Liver (tissue), 9 donors: ENCODE measurements around the gene WDR27. TPM values are rescaled to one million over a fixed set of nuclear protein-coding genes. Genes with fewer than 3 reads are reported as not detected.

Experiments
- DNase-seq: peaks from one replicate; pipeline ENCODE4 v3.0.0-alpha.2; 2017; ENCODE audit warnings: low spot score
- H3K27ac ChIP-seq, 2 donors: one replicate each; pipeline ENCODE4 v1.7.0; 2013; ENCODE audit warnings: inconsistent platforms in 2 of 2, low read length in 2 of 2, control low read depth in 1 of 2, low read depth in 1 of 2, mild to moderate bottlenecking in 1 of 2
- H3K27me3 ChIP-seq, 4 donors: one replicate each; pipeline versions ENCODE4 v1.6.1 to v1.7.0; 2013; ENCODE audit warnings: low read length in 3 of 4, inconsistent platforms in 1 of 4, mild to moderate bottlenecking in 1 of 4, moderate library complexity in 1 of 4; ENCODE audit not compliant: control insufficient read depth in 4 of 4, insufficient read depth in 4 of 4
- H3K36me3 ChIP-seq, 4 donors: one replicate each; pipeline versions ENCODE4 v1.6.1 to v1.7.0; 2013; ENCODE audit warnings: low read length in 3 of 4, mild to moderate bottlenecking in 3 of 4, low read depth in 1 of 4, moderate library complexity in 1 of 4; ENCODE audit not compliant: control insufficient read depth in 4 of 4, insufficient read depth in 3 of 4
- H3K4me1 ChIP-seq, 4 donors: one replicate each; pipeline versions ENCODE4 v1.6.1 to v1.7.0; 2013; ENCODE audit warnings: low read length in 3 of 4, mild to moderate bottlenecking in 3 of 4, moderate library complexity in 1 of 4; ENCODE audit not compliant: control insufficient read depth in 4 of 4, insufficient read depth in 4 of 4
- H3K4me3 ChIP-seq, 3 donors: one replicate each; pipeline versions ENCODE4 v1.6.1 to v1.7.0; 2013; ENCODE audit warnings: low read length in 3 of 3, control low read depth in 1 of 3, low read depth in 1 of 3, mild to moderate bottlenecking in 1 of 3
- H3K9ac ChIP-seq, 2 donors: one replicate each; pipeline ENCODE4 v1.7.0; 2013; ENCODE audit warnings: low read length in 2 of 2, mild to moderate bottlenecking in 2 of 2, moderate library complexity in 2 of 2, control low read depth in 1 of 2, low read depth in 1 of 2
- H3K9me3 ChIP-seq, 4 donors: one replicate each; pipeline versions ENCODE4 v1.6.1 to v1.7.0; 2013; ENCODE audit warnings: low read length in 3 of 4; ENCODE audit not compliant: control insufficient read depth in 4 of 4
- EGR1 ChIP-seq, 2 donors: IDR thresholded peaks; 2 replicates each; pipeline ENCODE4 v1.6.1; 2016 to 2018; ENCODE audit warnings: antibody characterized with exemption in 2 of 2, low read depth in 2 of 2
- FOXA1 ChIP-seq: IDR thresholded peaks from 2 replicates; pipeline ENCODE4 v1.6.1; 2016; ENCODE audit warnings: antibody characterized with exemption
- FOXA2 ChIP-seq: IDR thresholded peaks from 2 replicates; pipeline ENCODE4 v1.6.1; 2016; ENCODE audit warnings: antibody characterized with exemption
- HNF4A ChIP-seq, 2 donors: conservative IDR thresholded peaks; 2 replicates each; pipeline ENCODE4 v1.6.1; 2016; ENCODE audit warnings: antibody characterized with exemption in 2 of 2, mild to moderate bottlenecking in 2 of 2
- HNF4G ChIP-seq: IDR thresholded peaks from 2 replicates; pipeline ENCODE4 v1.6.1; 2016; ENCODE audit warnings: antibody characterized with exemption
- NR2F2 ChIP-seq: IDR thresholded peaks from 2 replicates; pipeline ENCODE4 v1.6.1; 2016; ENCODE audit warnings: antibody characterized with exemption
- RAD21 ChIP-seq, 2 donors: IDR thresholded peaks; 2 replicates each; pipeline ENCODE4 v1.6.1; 2016; ENCODE audit warnings: antibody characterized with exemption in 2 of 2, mild to moderate bottlenecking in 2 of 2
- RXRA ChIP-seq, 2 donors: IDR thresholded peaks; 2 replicates each; pipeline ENCODE4 v1.6.1; 2017 to 2018; ENCODE audit warnings: antibody characterized with exemption in 2 of 2, mild to moderate bottlenecking in 1 of 2
- TAF1 ChIP-seq: conservative IDR thresholded peaks from 2 replicates; pipeline ENCODE4 v1.6.1; 2016; ENCODE audit warnings: antibody characterized with exemption, mild to moderate bottlenecking
- YY1 ChIP-seq: IDR thresholded peaks from 2 replicates; pipeline ENCODE4 v1.6.1; 2016; ENCODE audit warnings: antibody characterized with exemption, mild to moderate bottlenecking
- WGBS: extraction: QIAGEN DNeasy Blood & Tissue Kit; methylation state at CpG from one replicate; pipeline ENCODE4 v1.1.7; 2013; 5-methylcytosine and 5-hydroxymethylcytosine counted together
- polyA plus RNA-seq, 2 donors: library from polyadenylated mRNA; stranded (reverse) in 1 of 2; unstranded in 1 of 2; fragments of 200-250 nt in 1 of 2; fragments of >200 nt in 1 of 2; fragmentation: Nextera tagmentation in 1 of 2; extraction: Ambion mirVana in 1 of 2; gene quantifications; one replicate each; pipeline versions ENCODE4 v1.2.1 to v1.2.3, GENCODE V29; 2013 to 2015
- total RNA-seq, 2 donors: library from RNA; depleted of rRNA; stranded (reverse); fragments of >200 nt; gene quantifications; one replicate each; pipeline ENCODE4 v1.2.3, GENCODE V29; 2014
- TF ChIP-seq, protein P1 (sequence below): fragments of 150-350 bp; IDR thresholded peaks from 2 replicates; pipeline ENCODE4 v1.5.1; 2017; ENCODE audit warnings: improper control_type of control experiment, low read depth, low read length; ENCODE audit not compliant: missing input control
- TF ChIP-seq, protein P2 (sequence below): IDR thresholded peaks from 2 replicates; pipeline ENCODE4 v1.6.1; 2016; ENCODE audit warnings: antibody characterized with exemption
- donor health status: healthy.
- donor health status: healthy.
- donor health status: healthy.
- donor health status: healthy.
- donor health status: healthy.

WDR27 gene
- total and polyA plus RNA-seq, 4 donors, result 3.7 to 20.1 (median 7.7) TPM

DNA sequence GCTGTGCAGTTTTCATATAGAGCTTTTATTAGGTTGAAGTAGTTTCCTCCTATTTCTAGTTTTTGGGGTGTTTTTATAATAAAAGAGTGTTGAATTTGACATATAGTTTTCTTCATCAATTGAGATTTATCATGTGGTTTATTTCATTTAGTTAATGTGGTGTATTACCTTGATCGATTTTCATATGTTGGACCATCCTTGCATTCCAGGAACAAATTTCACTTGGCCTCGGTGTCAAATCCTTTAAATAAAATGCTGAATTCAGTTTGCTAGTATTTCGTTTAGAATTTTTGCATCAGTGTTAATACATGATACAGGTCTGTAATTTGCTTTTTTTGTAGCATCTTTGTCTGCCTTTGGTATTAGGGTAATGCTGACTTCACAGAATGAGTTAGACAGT, 43.6 kb upstream of the WDR27 start (continued):
- TF ChIP-seq, protein P1, sequence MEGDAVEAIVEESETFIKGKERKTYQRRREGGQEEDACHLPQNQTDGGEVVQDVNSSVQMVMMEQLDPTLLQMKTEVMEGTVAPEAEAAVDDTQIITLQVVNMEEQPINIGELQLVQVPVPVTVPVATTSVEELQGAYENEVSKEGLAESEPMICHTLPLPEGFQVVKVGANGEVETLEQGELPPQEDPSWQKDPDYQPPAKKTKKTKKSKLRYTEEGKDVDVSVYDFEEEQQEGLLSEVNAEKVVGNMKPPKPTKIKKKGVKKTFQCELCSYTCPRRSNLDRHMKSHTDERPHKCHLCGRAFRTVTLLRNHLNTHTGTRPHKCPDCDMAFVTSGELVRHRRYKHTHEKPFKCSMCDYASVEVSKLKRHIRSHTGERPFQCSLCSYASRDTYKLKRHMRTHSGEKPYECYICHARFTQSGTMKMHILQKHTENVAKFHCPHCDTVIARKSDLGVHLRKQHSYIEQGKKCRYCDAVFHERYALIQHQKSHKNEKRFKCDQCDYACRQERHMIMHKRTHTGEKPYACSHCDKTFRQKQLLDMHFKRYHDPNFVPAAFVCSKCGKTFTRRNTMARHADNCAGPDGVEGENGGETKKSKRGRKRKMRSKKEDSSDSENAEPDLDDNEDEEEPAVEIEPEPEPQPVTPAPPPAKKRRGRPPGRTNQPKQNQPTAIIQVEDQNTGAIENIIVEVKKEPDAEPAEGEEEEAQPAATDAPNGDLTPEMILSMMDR, result no peak
- TF ChIP-seq RXRA (IDR thresholded peaks at IDR 0.05) (no peak), YY1 (no peak)

DNA sequence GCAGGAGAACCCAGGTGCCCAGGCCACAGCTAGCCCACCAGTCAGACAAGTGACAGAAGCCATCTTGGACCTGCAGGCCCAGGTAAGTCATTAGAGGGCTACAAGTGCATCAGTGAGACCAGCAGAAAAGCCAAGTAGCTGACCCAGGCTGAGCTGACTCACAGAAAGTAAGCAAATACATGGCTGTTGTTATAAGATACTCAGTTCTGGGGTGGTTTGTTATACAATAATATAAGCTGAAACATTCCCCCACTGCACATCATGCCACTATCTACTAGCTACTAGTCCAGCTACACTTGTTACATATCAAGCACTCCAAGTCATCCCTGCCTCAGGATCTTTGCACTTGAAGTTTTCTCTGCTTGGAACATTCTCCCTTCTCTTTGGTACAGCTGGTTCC, 39.5 kb upstream of the WDR27 start:
- Histone ChIP-seq H3K4me3 (no peak overlapping the region), H3K9ac (no peak overlapping the region), H3K4me1 (no peaks in the 10 kb centered on the region), H3K27ac (no peak overlapping the region), H3K9me3 (no peaks in the 10 kb centered on the region), H3K36me3 (no peaks in the 10 kb centered on the region), H3K27me3 (no peaks in the 10 kb centered on the region)
- DNase-seq, result no peak
- no peak for TF ChIP-seq YY1
- no peak for TF ChIP-seq NR2F2
- TF ChIP-seq, protein P2, sequence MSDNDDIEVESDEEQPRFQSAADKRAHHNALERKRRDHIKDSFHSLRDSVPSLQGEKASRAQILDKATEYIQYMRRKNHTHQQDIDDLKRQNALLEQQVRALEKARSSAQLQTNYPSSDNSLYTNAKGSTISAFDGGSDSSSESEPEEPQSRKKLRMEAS, result no peak
- TF ChIP-seq EGR1 (IDR thresholded peaks at IDR 0.05; ENCODE audit: low read depth in 2 of 2), result no peak
- no peak for TF ChIP-seq HNF4A (conservative IDR thresholded peaks at IDR 0.05)
- no peak for TF ChIP-seq FOXA2

DNA sequence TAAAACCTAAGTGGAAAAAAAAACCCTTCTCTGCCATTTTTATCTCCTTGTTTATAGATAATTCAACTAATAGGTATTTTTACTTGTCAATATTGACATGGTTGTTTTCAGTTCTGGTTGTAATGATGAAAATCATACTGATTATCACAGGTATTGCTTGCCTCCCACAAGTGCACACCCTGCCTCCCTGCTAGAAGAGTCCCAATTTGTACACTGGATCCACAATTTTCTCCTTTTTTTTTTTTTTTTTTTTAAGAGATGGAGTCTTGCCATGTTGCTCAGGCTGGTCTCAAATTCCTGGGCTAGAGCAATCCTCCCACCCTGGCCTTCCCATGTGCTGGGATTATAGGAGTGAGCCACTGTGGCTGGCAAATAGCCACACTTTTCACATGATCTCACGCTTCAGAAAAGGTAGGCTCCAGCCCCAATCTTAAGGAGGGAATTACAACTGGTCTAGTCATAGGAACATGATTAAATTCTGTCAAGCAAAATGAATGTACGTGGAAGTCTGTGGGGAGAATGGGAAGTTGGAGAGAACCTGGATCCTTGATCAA, 37.2 kb upstream of the WDR27 start:
- Histone ChIP-seq H3K4me3 (no peak overlapping the region), H3K9ac (no peak overlapping the region), H3K36me3 (no peaks in the 10 kb centered on the region), H3K27ac (no peak overlapping the region), H3K4me1 (no peaks in the 10 kb centered on the region), H3K9me3 (no peaks in the 10 kb centered on the region), H3K27me3 (no peaks in the 10 kb centered on the region)
- no peak for TF ChIP-seq RAD21 (IDR thresholded peaks at IDR 0.05)
- TF ChIP-seq FOXA1, result no peak
- TF ChIP-seq NR2F2, result no peak
- no peak for TF ChIP-seq EGR1 (IDR thresholded peaks at IDR 0.05; ENCODE audit: low read depth in 2 of 2)
- TF ChIP-seq FOXA2, result no peak
- 96% methylated on average over 2 of the region's 2 CpGs for WGBS
- DNase-seq, result no peak

DNA sequence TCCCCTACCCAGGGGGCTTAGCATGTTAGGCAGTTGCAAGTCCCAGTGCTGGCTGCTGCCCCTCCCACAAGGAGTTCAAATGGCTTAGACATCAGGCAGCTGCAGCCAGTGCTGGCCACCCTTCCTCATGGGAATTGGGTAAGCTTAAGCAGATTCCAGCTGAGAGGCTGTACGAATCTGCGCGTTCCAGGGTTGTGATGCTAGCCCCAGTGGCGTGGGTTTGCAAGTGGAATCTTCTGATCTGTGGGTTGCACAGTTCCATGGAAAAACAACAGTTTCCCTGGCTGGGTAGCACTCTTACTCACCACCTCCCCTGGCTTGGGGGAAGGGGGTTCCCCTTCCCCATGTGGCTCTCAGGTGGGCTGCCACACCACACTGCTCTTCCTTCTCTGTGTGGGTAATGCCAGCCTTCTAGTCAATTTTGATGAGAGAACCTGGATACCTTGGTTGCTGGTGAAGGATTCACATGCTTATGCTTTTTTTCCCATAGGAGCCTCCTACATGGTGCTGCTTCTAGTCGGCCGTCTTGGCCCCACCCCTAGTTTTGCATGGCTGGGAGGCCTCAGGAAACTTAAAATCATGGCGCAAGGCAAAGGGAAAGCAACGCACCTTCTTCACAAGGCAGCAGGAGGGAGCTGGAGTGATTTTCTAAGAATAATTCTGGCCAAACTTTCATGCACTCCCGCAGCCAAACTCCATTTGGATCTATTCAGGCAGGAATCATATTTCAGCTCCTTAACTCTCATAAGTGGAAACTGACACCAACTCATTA, 36.6 kb upstream of the WDR27 start:
- no peak for DNase-seq
- Histone ChIP-seq H3K27ac (no peak overlapping the region), H3K4me3 (no peak overlapping the region), H3K36me3 (no peaks in the 10 kb centered on the region), H3K4me1 (no peaks in the 10 kb centered on the region), H3K9me3 (no peaks in the 10 kb centered on the region), H3K9ac (no peak overlapping the region), H3K27me3 (no peaks in the 10 kb centered on the region)
- no peak for TF ChIP-seq HNF4G
- no peak for TF ChIP-seq HNF4A (conservative IDR thresholded peaks at IDR 0.05)
- TF ChIP-seq RXRA (IDR thresholded peaks at IDR 0.05), result no peak
- no peak for TF ChIP-seq FOXA2
- TF ChIP-seq TAF1, result no peak
- no peak for TF ChIP-seq RAD21 (IDR thresholded peaks at IDR 0.05)
- TF ChIP-seq, protein P2, result no peak
- WGBS, result 90% methylated on average over 9 of the region's 9 CpGs
